Hepatocyte (in vitro differentiated cells): ENCODE results near the gene NHLRC4.

ENCODE experiments used
- EZH2 ChIP-seq: fragments of 200-600 bp; sonication (generic); IDR thresholded peaks from 2 replicates; pipeline ENCODE4 v1.6.1; 2016; ENCODE audit warnings: antibody characterized with exemption, mild to moderate bottlenecking, borderline replicate concordance
- EZH2phosphoT487 ChIP-seq: fragments of 200-600 bp; sonication (generic); IDR thresholded peaks from one replicate; pipeline ENCODE4 v1.6.1; 2018; ENCODE audit warnings: antibody characterized with exemption, mild to moderate bottlenecking, low read depth, moderate library complexity; ENCODE audit not compliant: unreplicated experiment, severe bottlenecking
- TF ChIP-seq, protein P1 (sequence below): fragments of 200-600 bp; sonication (generic); IDR thresholded peaks from 2 replicates; pipeline ENCODE4 v1.5.1; 2016; ENCODE audit warnings: antibody characterized with exemption, mild to moderate bottlenecking; ENCODE audit not compliant: poor library complexity

DNA sequence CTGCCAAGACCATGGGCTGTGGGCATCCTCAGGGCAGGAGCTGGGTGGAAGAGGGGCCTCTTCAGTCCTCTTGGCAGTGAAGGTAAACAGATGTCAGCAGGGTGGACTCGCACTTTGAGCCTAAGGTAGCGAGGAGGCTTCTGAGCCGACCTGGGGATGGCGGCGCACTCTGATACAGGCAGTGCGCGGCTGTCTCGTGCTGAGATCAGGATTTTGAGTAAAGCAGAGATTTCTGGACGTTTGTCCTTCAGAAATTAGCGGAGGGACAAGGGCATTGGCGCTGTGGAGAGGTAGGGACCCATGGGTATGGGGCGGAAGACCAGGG, 29.9 kb downstream of the NHLRC4 start:
- TF ChIP-seq, protein P1, sequence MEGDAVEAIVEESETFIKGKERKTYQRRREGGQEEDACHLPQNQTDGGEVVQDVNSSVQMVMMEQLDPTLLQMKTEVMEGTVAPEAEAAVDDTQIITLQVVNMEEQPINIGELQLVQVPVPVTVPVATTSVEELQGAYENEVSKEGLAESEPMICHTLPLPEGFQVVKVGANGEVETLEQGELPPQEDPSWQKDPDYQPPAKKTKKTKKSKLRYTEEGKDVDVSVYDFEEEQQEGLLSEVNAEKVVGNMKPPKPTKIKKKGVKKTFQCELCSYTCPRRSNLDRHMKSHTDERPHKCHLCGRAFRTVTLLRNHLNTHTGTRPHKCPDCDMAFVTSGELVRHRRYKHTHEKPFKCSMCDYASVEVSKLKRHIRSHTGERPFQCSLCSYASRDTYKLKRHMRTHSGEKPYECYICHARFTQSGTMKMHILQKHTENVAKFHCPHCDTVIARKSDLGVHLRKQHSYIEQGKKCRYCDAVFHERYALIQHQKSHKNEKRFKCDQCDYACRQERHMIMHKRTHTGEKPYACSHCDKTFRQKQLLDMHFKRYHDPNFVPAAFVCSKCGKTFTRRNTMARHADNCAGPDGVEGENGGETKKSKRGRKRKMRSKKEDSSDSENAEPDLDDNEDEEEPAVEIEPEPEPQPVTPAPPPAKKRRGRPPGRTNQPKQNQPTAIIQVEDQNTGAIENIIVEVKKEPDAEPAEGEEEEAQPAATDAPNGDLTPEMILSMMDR = no peak
- TF ChIP-seq EZH2 (no peak), EZH2phosphoT487 (no peak)
